ENCODE results near the gene SMCP. TPM values are rescaled to one million over a fixed set of nuclear protein-coding genes. Genes with fewer than 3 reads are reported as not detected.

Gene SMCP
- total RNA-seq, 2 experiments from 2014 or later: not detected

- no peak for TF ChIP-seq CTCF (IDR thresholded peaks at IDR 0.05)
- intact Hi-C loops (cut with DNase I, micrococcal nuclease): no loop called here
- no peak overlapping the region for H3K27ac Mint-ChIP-seq
- Histone ChIP-seq H3K36me3 (ENCODE audit: insufficient read depth, low read length) (no peaks in the 10 kb centered on the region), H3K27ac (ENCODE audit: low read depth in 1 of 2, low read length in 2 of 2) (no peak overlapping the region), H3K4me3 (ENCODE audit: low read length) (no peak overlapping the region), H3K4me1 (ENCODE audit: insufficient read depth, low read length) (no peaks in the 10 kb centered on the region), H3K27me3 (ENCODE audit: control insufficient read depth in 1 of 2, insufficient read depth in 2 of 2, low read length in 2 of 2) (peaks cover 4% of the 10 kb centered on the region in 2 experiments), H3K9me3 (ENCODE audit: control insufficient read depth in 1 of 2, insufficient read depth in 1 of 2, low read length in 2 of 2) (no peaks in the 10 kb centered on the region)
- DNase-seq (no peak), ATAC-seq (ENCODE audit: poor library complexity) (no peak)
- H3K4me1 Mint-ChIP-seq (ENCODE audit: low read depth): no peaks in the 10 kb centered on the region
- ChIA-PET CTCF (no interaction called here), POLR2A (no interaction called here)
- no peak overlapping the region for H3K4me3 Mint-ChIP-seq
- H3K9me3 Mint-ChIP-seq: no peaks in the 10 kb centered on the region
- H3K27me3 Mint-ChIP-seq: peaks cover 54% of the 10 kb centered on the region
- H3K36me3 Mint-ChIP-seq (ENCODE audit: low read depth): no peaks in the 10 kb centered on the region
Observed at GRCh38 chr1:152924191-152924590, 46.1 kb downstream of the SMCP start.

- ChIA-PET CTCF (no interaction called here), POLR2A (no interaction called here)
- no peaks in the 10 kb centered on the region for H3K36me3 ChIP-seq (ENCODE audit: insufficient read depth, low read length)
- H3K27me3 ChIP-seq (ENCODE audit: control insufficient read depth in 1 of 2, insufficient read depth in 2 of 2, low read length in 2 of 2): peaks cover 4% of the 10 kb centered on the region in 2 experiments
- H3K9me3 ChIP-seq (ENCODE audit: control insufficient read depth in 1 of 2, insufficient read depth in 1 of 2, low read length in 2 of 2): no peaks in the 10 kb centered on the region
- H3K27me3 Mint-ChIP-seq: peaks cover 53% of the 10 kb centered on the region
- DNase-seq (no peak), ATAC-seq (ENCODE audit: poor library complexity) (no peak)
- no peak for TF ChIP-seq CTCF (IDR thresholded peaks at IDR 0.05)
- H3K4me1 Mint-ChIP-seq (ENCODE audit: low read depth): no peaks in the 10 kb centered on the region
- H3K4me3 ChIP-seq (ENCODE audit: low read length): no peak overlapping the region
- no peak overlapping the region for H3K27ac Mint-ChIP-seq
- H3K27ac ChIP-seq (ENCODE audit: low read depth in 1 of 2, low read length in 2 of 2): no peak overlapping the region
- H3K4me3 Mint-ChIP-seq: no peak overlapping the region
- no peaks in the 10 kb centered on the region for H3K4me1 ChIP-seq (ENCODE audit: insufficient read depth, low read length)
- no peaks in the 10 kb centered on the region for H3K9me3 Mint-ChIP-seq
- no peaks in the 10 kb centered on the region for H3K36me3 Mint-ChIP-seq (ENCODE audit: low read depth)
- intact Hi-C loops (cut with DNase I, micrococcal nuclease): no loop called here
Observed at GRCh38 chr1:152926091-152926490, 48.0 kb downstream of the SMCP start.

GRCh38 chr1:152928671-152929070 is 50.5 kb downstream of the SMCP start:
- Histone ChIP-seq H3K9me3 (ENCODE audit: control insufficient read depth in 1 of 2, insufficient read depth in 1 of 2, low read length in 2 of 2) (no peaks in the 10 kb centered on the region), H3K4me1 (ENCODE audit: insufficient read depth, low read length) (no peaks in the 10 kb centered on the region), H3K36me3 (ENCODE audit: insufficient read depth, low read length) (no peaks in the 10 kb centered on the region), H3K4me3 (ENCODE audit: low read length) (no peak overlapping the region), H3K27ac (ENCODE audit: low read depth in 1 of 2, low read length in 2 of 2) (no peak overlapping the region), H3K27me3 (ENCODE audit: control insufficient read depth in 1 of 2, insufficient read depth in 2 of 2, low read length in 2 of 2) (peaks cover 0 to 6% of the 10 kb centered on the region in 2 experiments)
- Mint-ChIP-seq H3K27ac (no peak overlapping the region), H3K27me3 (peaks cover 52% of the 10 kb centered on the region), H3K36me3 (ENCODE audit: low read depth) (no peaks in the 10 kb centered on the region), H3K9me3 (no peaks in the 10 kb centered on the region), H3K4me1 (ENCODE audit: low read depth) (no peaks in the 10 kb centered on the region), H3K4me3 (no peak overlapping the region)
- POLR2A ChIA-PET: no interaction called here
- ATAC-seq (ENCODE audit: poor library complexity) (no peak), DNase-seq (no peak)
- no peak for TF ChIP-seq CTCF (IDR thresholded peaks at IDR 0.05)
- CTCF ChIA-PET: no interaction called here
- intact Hi-C loops (cut with DNase I, micrococcal nuclease): no loop called here
